HG02943 (cell line): ENCODE measurements around the gene PIM3.
A peak's percentile ranks its signal among the peaks of the same experiment; 100 is the strongest.

Source experiments
- ATAC-seq: cut with Tn5 transposase; IDR thresholded peaks from one replicate; pipeline ENCODE4 v1.9.1; 2021; ENCODE audit warnings: mild to moderate bottlenecking, low read depth, moderate library complexity; ENCODE audit not compliant: unreplicated experiment

PIM3 gene

DNA sequence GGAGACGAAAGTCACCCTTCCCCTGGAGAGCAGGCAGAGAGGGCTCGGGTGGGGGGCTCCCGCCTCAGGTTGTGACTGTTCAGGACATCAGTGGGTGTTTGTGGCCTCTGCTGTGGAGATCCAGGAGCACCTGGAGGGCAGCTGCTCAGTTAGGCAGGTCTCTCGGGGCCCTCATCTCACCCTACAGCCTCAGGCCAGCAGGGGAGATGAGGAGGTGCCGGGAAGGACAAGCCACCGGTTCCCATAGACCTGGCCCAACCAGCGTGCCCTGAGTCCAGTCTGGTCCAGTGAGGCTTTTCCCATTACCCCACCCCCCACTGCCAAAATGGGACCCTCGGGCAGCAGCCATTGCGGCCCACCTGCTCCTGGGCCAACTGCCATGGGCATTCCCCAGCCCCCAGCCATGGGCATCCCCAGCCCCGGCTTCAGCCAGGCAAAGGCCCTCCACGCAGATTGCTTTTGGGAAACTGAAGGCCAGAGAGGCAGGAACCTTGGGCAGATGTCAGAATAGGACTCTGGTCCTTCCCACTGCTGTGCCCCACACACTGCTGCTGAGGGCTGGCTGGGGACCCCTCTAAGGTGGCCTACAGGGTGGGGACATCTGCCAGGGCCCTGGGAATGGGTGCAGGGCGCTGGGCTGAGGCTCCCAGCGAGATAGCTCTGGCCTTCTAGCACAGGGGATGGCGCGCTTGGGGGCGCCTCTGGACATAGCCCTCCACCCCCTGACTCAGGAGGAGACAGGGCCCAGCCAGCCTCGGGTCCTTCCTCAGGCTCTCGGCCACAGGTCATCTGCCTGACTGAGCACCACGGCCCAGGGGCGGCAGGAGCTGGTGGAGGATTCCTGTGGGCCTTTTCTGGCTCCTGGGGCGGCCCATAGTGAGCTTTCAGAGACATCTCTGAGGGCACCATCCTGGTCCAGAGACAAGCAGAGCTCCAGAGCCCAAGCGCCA, 4.8 kb downstream of the PIM3 start:
- no peak for ATAC-seq

DNA sequence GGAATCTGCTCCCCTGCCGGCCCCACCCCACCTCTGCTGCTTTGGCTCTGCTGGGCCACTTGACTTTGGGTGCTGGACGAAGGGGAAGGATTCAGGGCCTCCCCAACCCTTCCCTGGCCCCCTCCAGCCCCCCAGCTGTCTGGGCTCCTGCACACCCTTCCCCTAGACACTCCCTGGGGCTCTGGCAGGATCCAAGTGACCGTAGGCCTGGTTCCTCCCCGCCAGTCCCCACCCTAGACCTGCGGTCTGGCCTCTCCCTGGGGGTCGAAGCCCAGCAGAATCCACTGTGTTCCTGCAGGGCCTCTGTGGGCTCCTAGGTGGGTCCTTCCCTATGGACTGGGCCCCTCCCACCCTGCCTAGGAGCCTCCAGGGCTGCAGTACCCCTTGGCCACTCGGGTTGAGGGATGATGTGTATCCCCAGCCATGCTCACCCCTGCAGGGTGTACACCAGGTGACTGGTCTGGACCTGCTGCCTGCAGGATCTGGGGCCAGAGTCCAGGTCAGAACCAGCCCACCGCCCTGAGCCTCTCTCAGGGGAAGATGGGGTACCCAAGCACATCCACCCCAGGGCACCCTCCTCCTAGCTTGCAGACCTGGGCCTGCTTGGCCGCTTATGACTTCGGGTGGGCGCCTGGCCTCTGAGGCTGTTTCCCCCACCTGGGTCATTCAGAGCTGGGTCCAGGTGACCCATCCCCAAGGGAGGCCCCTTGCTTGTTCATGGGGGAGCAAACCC, 5.6 kb downstream of the PIM3 start:
- no peak for ATAC-seq

DNA sequence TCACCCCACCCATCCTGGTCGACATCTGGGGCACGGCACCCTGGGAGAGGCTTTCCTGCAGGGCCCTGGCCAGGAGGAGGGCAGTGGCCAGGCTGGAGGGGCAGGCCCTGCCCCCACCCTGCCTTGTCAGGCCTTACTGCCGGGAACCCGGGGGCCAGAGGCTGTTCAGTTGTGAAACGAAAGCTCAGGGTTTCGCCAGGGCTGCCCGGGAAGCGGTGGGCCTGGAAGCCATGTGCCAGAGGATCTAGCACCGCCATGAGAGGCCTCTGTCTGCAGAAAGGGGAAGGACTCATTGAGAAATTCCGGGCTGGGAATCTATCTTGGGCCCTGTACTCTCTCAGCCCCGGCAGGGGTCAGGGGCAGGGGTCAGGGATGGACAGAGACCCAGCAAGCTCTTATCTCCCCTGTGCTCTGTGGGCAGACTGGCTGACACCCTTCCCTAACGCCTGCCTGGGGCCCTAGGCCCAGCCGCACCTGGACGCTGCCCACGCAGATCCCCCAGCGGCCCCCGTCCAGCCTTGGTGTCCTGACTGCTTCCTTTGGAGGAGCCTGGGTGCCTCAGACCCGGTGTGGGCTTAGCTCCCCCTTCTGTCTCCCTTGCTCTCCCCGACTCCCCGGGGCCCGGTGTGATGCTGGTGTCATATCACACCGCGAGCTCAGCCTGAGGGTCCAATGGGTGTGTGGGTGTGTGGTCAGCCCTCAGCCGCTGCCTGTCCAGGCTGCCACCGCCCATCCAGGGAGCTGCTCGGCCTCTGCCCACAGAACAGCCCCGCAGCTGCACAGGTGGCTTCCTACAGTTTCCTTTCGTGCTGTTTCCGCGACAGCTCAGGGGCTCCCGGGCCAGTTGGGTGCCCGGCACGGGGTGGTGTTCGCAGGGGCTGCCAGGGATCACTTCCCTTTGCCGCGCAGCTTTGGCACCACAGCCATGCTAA, 6.5 kb downstream of the PIM3 start:
- ATAC-seq: no peak

DNA sequence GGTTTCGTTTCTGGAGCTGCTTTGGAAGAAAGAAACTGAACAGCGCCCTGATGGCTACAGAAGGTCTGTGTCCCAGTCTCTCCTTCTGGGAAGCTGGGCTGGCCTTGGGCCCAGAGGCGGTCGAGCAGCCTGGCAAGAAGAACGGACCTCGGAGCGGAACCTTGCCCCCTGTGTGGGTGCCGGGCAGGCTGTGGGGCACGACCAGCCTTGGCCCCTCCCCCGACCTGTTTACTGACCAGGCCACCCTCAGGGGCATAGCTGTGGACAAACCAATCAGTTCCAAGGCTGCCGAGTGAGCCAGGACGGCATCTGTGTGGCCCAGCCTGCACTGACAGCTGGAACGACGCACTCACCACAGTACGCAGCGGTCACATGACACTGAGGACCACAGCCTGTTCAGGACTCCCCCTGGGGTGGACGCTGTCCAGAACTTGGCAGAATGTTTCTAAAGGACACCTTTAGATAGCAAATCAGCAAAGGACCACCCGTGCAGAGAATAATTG, 7.2 kb downstream of the PIM3 start:
- no peak for ATAC-seq

DNA sequence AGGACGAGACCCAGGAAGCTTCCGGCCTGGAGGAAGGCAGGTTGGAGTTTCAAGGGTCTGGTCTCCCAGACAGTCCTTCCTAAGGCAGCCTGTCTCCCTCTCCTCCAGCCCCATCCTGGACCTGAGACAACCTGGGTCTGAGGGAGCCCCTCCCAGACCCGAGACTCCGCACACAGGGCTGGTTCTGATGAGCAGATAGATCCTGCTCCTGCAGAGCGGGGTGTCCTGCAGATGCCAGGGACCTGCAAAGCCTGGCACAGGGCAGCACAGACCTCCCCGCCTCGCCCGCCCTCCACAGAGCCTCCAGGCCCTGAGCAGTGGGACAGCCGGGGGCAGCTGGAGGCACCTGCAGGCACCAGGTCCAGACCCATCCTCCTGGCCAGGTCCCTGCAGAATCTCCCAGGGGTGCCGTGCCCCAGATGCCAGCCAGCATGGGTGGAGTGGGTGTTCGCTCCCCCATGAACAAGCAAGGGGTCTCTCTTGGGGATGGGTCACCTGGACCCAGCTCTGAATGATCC, 7.8 kb downstream of the PIM3 start:
- ATAC-seq: no peak

DNA sequence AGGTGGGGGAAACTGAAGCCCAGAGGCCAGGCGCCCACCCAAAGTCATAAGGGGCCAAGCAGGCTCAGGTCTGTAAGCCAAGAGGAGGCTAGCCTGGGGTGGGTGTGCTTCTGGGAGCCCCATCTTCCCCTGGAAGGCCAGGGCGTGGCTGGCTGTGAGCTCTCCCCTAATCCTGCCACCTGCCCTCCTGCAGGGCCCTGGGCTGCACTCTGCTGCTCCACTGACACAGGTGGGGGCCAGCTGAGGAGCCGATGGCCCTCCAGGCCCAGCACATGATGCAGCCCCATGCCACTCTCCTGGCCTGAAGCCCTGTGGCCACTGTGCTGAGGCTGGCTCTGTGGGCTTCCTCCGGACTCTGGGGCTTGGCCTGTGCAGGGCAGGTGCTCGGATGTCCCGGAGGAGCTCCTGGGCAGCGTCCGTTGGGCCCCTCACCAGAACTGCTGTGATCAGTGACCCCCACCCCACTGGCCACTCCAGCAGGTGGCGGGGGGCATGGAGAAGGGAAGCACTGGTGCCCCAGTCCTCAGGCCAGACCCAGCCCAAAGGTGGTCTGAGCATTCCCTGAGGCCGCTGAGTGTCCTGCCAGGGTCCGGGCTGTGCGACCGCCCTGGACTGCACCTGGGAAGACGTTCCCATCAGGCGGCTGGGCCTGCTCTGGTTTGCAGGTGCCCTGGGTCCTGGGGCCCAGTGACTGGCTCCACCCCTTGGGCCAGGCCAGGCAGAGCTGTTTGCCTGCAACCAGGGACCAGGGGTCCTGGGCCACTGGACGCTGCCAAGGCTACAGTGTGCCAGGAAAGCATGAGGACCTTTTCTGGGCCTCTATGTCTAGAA, 8.5 kb downstream of the PIM3 start:
- no peak for ATAC-seq

DNA sequence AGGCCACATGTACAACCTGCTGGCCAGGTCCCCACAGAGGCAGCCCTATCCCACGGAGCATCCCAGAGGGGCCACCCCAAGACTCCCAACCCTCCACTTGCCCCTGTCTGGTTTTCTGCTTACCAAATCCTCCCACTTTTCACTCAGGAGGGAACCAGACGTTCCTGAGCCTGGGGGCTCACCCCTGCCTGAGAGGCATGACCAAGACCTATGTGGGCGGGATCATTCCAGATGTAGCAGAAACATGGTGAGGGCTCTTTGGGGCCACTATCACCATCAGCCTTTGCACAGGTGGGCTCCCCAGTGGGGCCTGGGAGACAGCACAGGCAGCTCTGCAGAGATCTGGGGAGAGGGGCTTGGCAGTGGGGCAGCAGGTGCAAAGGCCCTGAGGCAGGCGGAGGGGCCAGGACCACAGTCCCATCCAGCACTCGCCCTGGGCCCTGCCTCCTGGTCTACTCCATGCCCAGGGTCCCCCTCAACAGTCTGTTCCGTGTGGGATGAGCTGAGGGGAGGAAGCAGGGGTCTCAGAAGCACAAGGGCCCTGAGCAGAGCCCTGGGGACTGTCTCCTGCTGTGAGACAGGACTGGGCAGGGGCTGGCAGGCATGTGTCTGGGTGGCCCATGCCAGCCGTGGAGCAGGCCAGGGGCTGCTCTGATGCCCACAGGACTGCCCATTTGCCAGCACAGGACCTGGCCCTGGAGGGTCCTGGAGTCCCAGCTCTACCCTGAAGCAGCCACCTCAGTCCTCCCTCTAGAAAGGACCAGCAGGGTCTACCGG, 9.4 kb downstream of the PIM3 start:
- no peak for ATAC-seq

DNA sequence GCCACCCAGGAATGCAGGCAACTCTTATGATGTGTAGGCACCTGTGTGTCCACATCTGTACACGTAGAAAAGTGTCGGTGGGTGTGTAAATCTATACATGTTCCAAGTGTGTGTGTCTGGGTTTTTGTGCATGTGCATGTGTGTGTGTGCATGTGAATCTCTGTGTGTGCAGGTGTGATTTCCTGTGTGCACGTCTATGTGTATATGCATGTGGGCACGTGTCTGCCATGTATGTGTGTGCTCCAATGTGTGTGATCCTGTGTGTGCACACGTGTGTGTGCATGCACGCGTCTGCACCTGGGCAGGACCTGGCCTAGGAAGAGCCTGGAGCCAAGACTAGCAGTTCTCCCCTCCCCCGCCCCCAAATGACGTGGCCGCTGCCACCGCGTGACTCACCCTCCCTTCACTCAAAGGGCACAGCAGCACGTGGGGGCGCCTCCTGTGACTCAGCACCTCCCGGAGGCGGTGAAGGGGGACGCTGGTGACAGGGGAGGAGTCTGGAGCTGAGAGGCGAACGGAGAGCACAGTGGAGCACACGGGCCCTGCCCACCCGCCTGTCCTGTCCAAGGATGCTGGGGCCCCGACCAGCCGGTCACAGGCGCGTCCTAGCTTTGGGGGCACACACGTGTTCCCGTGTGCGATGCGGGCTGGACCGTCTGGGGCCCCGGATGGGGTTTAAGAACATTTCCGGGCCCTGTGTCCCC, 10.1 kb downstream of the PIM3 start:
- ATAC-seq: peak; percentile 58

DNA sequence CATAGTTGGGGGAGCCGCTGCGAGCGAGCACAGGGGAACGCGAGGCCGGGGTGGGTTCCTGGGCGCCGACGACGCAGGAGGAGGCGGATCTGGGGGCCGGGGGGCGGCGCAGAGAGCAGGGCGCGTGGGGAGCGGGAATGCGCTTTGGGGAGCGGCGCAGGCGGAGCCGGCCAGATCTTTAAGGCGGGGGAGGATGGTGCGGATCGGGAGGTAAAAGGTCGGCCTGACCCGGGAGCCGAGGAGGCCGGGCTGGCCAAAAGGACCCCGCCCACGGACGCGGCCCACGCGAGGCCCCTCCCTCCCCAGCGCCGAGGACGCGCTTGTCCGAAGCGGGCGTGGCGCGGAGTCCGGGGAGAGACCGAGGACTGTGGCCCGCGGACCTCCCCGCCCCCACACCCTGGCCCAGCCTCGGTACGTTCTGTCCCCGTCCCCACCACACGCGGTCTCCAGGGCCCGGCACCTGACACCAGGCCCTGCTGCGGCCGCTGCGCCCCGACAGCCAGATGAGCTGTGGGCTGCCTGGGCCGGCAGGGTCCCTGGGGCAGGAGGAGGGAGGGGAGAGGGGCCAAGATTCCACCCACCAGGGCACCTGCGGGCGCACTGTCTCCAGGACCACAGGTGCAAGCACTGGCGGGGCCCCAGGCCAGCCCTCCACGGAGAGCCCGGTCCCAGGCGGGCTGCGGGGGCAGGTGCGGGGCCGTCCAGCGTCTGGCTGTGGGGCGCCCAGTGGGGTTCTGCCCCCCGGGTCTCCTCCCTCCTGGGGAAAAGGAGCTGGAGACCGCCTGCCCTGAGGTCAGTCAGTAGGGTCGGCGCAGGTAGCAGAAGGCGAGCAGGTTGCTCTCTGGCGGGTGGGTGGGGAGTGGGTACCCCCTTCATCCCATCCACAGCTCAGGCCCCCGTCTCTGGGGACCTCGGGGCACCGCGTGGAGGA, 10.9 kb downstream of the PIM3 start:
- peak; percentile 15 for ATAC-seq

DNA sequence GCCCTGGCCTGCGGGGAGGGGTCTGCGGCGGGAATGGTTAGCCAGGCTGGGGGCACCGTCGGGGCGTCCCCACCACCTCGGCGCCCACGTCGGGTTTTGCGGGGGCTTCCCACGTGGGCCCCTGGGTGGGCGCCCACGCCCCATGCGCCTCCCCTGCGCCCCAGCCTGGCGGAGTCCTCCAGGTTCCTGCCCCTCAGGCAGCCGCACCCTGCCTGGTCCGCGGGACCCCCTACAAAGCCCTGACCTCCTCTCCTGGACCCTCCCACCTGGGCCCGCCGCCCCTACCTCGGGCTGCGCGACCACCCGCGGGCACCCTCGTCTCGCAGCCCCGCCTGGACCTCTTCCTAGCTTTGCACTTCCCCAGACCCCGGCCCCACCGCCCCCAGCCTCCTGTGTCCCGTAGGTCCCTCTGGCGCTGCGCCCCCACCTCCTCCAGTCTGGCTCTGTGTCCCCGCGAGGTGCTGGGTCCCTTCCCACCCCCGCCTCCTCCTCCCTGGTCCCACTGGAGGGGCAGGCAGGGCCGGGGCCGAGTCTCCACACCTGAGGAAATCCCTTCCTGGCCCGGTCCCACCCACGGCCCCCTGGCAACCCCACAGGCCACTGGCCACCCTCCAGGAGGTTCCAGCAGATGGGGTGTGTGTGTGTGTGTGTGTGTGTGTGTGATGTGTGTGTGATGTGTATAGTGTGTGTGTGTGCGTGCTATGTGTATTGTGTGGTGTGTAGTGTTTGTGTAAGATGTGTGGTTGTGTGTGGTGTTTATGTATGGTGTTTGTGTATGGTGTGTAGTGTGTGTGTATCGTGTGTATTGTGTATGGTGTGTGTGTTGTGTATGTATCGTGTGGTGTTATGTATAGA, 11.8 kb downstream of the PIM3 start:
- ATAC-seq: no peak

DNA sequence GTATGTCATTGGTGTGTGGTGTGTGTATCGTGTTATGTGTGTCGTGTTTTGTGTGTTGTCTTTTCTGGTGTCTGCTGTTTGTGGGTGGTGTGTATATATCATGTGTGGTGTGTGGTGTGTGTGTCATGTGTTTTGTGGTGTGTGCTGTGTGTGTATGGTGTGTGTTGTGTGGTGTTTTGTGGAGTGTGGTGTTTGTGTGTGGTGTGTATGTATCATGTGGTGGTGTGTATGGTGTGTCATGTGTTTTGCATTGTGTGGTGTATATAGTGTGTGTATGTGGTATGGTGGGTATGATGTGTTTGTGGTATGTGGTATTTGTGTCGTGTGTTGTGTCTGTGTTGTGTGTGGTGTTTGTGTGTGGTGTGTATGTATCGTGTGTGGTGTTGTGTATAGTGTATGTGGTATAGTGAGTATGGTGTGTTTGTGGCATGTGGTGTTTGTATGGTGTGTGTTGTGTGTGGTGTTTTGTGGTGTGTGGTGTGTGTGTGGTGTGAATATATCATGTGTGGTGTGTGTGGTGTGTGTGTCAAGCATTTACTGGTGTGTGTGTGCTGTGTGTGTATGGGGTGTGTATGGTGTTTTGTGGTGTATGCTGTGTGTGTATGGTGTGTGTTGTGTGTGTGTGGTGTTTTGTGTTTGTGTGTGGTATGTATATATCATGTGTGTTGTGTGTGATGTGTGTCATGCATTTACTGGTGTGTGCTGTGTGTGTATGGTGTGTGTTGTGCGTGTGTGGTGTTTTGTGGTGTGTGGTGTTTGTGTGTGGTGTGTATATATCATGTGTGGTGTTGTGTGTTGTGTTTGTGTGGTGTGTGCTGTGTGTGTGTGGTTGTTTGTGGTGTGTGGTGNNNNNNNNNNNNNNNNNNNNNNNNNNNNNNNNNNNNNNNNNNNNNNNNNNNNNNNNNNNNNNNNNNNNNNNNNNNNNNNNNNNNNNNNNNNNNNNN, 12.7 kb downstream of the PIM3 start:
- no peak for ATAC-seq

DNA sequence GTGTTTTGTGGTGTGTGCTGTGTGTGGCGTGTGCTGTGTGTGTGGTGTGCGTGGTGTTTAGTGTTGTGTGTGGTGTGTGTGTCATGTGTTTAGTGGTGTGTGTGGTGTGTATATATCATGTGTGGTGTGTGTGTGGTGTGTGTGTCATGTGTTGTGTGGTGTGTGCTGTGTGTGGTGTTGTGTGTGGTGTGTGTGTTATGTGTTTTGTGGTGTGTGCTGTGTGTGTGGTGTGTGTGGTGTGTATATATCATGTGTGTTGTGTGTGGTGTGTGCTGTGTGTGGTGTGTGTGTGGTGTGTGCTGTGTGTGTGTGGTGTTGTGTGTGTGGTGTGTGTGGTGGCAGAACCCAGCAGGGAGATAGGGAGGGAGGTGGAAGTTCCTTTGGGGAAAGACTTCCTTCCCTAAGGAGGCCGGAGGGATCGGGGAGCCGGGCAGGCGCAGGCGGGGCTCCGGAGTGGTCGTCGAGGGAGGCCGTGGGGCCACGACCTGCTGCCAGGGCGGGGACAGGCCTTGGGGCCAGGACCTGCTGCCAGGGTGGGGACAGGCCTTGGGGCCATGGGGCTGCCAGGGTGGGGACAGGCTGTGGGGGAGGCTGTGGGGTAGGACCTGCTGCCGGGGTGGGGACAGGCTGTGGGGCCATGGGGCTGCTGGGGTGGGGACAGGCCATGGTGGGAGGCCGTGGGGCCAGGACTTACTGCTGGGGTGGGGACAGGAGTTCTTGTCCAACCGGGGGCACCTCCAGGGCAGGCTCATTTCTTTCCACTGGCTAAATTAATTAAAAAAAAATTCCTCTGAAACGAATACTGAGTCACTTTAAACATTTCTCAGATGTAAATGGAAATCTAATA, 15.2 kb downstream of the PIM3 start:
- no peak for ATAC-seq

DNA sequence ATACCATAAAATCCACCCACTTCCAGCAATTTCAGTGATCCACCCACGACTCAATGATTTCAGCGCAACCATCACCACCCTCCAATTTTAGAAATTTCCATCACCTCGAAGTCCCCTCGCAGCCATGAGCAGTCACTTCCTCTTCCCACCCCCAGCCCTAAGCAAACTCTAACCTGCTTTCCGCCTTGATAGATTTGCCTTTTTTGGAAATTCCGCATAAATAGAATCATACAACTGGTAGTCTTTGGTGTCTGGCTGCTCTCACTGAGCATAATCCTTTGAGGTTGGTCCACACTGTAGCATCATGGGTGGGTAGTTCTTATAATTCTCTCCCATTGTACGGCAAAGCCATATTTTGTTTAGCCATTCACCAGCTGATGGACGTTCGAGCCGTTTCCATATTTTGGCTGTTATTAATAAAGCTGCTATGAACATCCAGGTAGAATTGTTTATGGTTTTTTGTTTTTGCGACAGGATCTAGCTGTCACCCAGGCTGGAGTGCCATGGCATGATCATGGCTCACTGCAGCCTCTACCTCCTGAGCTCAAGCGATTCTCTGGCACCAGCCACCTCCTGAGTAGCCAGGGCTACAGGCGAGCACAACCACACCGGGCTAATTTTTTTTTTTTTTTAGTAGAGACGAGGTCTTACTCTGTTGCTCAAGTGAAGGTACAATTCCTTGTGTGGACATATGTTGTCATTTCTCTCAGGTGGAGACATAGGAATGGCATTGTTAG, 16.0 kb downstream of the PIM3 start:
- no peak for ATAC-seq
